Measurements from ENCODE around the gene DAGLB.
"Not testable (repeated sequence)": the region's sequence is repeated elsewhere in the genome, so short reads cannot be mapped to it uniquely, and the experiment has no call there.

Gene DAGLB

DNA sequence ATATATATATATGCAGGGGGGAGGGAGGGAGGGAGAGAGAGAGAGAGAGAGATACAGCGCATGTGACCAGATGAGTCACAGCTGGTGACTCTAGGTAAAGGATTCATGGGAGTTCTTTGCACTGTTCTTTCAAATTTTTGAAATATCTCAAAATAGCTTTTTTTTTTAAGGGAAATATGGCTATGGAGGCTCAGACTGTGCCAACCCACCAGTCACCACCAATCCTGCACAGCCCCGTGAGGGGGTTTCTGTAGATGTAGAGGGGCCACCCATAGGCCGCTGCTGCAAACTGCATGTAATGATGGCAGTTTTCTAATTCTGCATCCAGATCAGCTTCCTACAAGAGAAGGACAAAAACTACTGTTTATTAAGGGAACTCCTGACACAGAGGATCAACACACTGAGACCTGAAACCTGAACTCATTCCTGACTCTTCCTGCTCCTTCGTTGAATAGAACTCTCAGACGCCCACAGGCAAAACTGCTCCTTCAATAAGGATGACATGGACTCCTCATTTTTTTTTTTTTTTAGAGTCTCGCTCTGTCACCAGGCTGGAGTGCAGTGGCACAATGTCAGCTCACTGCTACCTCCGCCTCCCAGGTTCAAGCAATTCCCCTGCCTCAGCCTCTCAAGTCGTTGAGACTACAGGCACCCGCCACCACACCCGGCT, 17.3 kb downstream of the DAGLB start:
- DNase-seq (ENCODE audit: low read depth) = no peak

DNA sequence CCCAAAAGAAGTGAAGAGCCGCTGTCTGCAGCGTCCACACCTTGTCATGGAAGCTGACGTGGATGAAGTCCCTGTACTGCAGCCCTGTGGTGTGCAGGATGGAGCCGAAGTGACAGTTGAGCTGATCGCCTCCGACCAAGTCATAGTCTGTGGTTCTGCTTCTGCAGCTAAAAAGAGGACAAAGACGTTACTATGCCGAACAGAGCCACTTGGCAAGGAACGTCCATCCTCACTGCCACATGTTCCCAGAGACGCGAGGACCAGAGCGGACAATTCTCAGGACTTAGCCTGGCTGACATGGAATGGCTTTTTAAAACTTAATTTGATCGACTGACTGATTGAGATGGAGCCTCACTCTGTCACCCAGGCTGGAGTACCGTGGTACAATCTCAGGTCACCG, 21.8 kb downstream of the DAGLB start:
- no peak for DNase-seq (ENCODE audit: low read depth)

DNA sequence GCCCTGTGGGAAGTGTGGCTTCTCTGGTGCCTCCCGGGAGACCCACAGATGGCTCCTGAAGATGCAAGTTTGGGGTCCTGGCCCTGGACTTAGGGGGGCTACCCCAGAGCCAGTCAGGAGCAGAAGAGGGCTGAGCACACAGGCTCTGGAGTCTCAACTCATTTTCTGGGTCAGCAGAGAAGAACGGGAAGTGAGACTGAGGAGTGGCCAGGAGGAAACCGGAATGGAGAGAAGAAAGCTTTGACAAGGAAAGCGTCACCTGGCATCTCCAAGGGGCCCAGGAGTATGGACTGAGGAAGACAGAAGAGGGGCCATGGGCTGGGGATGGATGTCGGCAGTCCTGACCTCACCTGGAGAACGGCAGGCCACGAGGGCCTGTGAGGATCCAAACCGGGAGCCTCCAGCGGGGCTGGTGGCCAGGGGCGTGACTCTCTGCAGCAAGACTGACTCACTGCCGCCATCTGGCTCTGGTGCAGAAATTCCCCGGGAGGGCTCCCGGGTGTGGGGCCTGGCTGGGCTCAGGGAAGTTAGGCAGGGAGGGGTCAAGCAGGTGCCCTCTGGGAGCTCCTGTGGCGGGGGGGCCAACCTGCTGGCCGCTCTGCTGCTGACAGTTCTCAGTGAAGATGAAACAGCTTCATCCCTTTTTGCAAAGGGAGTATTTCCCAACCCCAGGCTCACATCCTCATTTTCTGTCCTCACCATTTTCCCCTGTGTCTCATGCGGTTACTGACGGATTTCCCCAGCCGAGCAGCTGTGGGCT, 23.6 kb downstream of the DAGLB start:
- no peak for DNase-seq (ENCODE audit: low read depth)

DNA sequence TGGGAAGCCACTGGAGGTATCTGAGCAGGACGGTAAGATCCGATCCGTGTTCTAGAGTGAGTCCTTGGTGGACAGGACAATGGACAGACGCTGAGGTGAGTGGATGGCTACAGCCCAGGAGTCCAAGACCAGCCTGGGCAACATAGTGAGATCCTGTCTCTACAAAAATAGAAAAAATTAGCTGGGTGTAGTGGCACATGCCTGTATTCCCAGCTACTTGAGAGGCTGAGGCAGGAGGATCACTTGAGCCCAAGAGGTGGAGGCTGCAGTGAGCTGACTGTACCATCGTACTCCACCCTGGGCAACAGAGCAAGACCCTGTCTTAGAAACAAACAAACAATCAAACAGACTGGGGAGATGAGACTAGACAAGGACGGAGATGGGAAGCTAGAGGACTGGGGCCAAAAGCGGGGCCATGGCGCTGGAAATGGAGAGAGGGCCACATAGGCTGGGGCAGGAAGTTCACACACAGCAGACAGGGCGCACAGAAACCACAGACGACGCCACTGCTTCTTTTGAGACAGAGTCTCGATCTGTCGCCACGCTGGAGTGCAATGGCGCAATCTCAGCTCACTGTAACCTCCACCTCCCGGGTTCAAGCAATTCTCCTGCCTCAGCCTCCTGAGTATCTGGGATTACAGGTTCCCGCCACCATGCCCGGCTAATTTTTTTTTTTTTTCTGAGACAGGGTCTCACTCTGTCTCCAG, 24.7 kb downstream of the DAGLB start:
- DNase-seq (ENCODE audit: low read depth) = no peak

DNA sequence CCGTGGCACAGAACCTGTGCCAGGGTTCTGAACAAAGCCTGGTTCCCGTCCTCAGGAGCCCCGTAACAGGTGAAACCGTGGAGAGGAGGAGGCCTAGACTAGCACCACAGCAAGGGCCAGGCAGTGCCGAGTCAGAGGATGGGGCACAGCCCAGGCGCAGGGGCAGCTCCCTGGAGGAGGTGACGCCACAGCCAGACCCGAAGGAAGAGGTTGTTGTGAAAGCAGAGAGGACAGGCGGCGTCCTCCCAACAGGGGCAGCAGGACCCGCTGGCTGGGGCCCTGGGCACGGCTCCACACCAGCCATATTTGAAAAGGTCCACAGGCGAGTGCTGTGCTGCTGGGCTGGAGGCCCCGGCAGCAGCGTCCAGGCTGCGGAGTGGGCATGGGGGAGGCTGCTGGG, 25.7 kb downstream of the DAGLB start:
- no peak for DNase-seq (ENCODE audit: low read depth)

DNA sequence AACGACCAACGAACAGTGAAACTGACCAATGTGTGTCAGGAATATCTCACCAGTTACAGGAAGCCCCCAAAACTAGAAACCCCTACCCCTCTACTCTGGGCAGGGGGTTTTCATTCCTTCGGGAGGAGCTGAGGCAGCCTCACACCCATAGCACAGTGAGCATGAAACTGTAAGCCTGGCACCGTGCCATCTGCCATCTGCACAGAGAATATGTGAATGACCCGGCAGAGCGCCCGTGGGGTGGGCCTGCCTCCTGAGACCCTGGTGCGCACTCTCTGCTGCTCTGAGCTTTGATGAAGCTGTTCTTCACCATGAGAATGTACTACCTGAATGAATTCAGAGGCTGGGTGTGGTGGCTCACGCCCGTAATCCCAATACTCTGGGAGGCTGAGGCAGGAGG, 27.1 kb downstream of the DAGLB start:
- no peak for DNase-seq (ENCODE audit: low read depth)

DNA sequence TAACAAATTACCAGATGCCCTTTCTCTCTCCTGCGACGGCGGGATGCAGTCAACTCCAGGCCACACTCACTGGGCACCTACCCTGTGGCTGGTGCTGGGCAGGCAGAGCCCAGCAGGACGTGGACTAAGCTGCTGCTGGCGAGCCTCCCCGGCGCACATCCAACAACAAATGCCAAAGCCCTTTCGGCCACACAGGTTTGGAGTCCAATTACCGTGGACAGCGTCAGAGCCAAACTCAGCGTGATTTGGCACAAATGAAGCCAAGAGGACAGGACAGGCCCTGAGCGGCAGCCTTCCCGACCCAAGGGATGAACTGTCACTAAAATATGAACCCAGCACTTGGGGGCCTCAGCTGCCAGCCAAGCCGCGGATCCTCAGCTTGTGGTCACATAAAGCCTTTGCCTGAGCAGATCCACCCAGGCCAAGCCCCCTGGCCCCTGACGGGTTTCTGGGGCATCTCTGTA, 28.4 kb downstream of the DAGLB start:
- DNase-seq (ENCODE audit: low read depth) = no peak

DNA sequence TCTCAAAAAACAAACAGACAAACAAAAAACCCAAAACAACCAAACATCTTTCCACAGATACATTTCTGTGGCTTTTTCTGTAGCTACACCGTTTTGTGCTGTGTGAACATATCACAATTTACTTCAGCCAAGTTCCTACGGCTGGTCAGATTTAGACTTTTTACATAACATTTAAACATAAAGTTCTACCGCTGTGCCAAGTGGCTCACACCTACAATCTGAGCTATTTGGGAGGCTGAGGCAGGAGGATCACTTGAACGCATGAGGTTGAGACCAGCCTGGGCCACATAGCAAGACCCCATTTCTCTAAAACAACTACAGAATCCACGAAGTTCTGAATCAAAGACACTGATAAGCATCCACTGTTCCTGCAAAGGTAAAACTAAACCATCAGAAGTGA, 30.3 kb downstream of the DAGLB start:
- DNase-seq (ENCODE audit: low read depth) = no peak

DNA sequence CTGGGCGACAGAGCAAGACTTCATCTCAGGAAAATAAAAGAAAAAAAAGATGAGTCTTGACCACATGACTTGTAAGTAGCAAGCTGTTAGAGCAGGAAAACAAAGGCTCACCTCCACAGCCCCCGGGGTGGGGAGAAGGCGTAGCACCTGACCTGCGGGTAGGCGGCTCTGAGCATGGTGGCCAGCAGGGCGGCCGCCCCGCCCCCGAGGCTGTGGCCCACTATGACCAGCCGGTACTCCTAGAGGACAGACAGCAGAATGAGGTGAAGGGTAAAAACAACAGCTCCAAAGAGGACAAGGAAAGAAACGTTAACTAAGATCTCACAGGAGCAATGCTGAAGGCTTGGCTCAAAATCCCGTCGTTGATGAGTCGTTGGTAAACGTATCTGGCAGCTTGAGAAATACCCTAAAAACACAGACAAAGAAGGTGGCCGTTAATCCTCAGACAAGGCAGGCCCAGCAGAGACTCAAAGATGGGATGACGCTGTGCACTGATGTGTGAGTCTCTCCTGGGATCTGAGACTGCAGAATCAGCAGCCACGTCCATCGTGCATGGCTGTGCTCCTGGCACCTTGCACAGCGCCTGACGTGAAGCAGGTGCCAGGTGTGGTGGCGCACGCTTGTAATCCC, 31.1 kb downstream of the DAGLB start:
- no peak for DNase-seq (ENCODE audit: low read depth)

DNA sequence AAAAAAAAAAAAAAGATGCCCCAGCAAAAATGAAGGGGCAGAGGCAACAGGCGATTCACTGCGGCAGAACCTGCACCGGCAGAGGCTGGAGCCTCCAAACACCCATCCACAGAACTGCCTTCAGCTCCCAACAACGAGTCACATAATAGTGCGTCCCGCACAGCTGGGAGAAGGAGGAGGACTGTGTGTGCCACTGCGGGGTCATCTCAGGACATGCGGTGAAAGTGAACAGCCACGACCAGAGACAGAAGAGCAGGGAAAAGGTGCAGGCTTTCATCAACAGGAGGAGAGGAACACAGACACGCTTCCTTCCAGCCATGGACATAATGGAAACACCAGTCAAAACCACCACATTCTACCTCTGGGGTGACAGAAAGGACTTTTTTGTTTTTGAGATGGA, 34.1 kb downstream of the DAGLB start:
- no peak for DNase-seq (ENCODE audit: low read depth)

DNA sequence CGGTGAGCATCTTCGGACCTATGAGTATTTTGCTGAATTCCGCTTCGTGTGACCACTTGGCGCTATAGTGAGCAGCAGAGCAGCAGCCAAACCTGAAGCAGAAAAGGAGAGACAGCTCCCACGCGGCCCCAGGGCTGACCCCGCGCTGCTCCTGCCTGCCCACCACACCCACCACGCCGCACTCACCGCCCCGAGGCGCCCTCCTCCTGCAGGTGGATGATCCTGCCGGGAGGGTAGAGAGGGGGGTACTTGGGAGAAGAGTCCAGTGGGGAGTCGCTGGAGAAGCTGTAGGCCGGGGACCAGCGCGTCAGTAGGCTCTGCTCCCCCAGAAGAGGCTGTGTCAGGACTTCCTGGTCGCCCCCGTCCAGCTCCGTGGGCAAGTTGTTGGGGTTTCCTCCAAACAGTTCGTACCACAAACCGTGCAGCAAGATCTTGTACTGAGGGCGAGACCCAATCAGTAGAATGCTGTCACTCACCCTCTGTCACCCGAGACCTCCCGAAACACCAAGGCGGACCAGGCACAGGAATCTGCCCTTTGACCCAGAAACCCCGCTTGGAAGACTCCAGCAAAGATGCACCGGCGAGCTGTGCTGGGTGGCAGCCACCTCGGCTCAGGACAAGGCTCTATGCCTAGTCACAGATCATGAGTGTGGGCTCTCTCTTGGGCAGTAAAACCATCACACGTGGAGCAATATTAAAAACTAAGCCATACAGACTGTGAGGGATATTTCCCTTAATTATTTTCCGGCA, 37.6 kb downstream of the DAGLB start:
- no peak for DNase-seq (ENCODE audit: low read depth)

DNA sequence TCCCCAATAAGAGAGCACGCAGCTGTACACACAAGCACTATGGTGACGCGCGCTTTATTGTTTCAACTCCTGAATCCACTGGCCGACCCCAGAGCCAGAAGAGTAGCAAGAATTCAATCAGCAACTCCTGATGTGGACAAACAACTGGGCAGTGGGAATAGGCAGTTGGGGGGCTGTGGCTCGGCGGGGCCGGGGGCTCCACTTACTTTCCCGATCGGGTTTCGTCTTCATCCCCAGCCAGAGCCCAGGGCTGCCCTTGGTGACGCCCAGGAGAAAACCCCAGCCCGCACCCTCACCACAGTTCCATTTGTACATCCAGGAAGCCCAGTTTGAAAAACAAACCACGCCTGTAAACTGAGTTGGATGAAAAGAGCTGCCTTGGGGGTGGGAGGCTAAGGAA, 38.7 kb downstream of the DAGLB start:
- no peak for DNase-seq (ENCODE audit: low read depth)

DNA sequence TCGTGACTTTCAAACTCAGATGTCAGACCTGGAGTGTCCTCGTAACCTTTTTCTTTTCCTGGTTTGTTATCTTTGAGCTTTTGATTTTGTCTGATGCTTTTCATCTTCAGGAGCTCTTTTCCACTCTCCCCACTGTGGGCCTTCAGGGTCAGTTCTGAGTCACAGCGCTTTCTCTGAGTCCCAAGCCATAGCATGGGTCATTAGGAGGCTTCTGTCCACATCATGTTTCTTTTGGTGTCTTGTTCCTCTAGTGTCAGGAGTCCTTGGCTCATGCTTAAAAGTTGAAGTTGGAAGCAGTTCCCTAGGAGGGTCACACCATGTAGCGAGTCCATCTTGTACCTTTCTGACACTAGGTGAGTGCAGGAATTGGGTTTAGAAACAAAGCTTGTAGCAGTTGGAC, 40.3 kb downstream of the DAGLB start:
- no peak for DNase-seq (ENCODE audit: low read depth)

DNA sequence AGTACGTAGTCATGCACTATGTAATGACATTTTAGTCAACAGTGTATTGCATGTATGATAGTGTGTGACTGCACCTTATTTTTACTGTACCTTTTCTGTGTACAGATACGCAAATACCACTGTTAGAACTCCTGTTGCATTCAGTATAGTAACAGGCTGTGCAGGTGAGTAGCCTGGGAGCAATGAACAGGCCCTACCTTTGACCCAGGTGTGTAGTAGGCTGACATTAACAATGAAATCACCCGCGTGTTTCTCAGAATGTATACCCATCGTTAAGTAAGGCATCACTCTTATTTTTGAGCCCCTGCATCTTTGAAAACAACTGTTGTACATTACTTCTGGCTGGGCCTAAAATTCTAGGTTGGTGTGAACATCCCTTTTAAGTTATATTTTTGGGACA, 41.6 kb downstream of the DAGLB start:
- DNase-seq (ENCODE audit: low read depth) = no peak

DNA sequence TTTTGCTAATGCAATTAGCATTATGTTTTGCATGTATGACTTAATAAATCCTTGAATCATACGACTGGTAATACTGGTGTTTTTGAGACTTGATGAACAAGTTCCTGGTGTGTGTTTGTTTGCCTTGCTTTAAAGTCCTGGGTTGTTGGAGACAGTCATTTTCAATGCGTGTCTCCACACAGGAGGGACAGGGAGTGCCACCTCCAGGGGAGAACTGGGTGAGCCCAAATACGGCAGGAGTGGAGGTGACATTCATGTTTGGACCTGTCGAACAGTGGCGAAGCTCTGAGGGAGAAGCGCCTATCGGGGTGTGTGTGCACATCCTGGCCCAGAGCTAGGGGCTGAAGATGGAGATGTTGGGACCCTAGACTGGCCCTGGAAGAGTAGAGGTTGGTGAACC, 43.8 kb downstream of the DAGLB start:
- no peak for DNase-seq (ENCODE audit: low read depth)

DNA sequence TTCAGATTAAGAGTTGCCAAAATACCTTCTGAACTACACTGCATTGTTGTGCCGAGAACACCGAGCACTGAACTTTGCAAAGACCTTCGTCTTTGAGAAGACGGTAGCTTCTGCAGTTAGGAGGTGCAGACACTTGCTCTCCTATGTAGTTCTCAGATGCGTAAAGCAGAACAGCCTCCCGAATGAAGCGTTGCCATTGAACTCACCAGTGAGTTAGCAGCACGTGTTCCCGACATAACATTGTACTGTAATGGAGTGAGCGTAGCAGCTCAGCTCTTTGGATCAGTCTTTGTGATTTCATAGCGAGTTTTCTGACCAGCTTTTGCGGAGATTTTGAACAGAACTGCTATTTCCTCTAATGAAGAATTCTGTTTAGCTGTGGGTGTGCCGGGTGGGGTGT, 45.0 kb downstream of the DAGLB start:
- no peak for DNase-seq (ENCODE audit: low read depth)

DNA sequence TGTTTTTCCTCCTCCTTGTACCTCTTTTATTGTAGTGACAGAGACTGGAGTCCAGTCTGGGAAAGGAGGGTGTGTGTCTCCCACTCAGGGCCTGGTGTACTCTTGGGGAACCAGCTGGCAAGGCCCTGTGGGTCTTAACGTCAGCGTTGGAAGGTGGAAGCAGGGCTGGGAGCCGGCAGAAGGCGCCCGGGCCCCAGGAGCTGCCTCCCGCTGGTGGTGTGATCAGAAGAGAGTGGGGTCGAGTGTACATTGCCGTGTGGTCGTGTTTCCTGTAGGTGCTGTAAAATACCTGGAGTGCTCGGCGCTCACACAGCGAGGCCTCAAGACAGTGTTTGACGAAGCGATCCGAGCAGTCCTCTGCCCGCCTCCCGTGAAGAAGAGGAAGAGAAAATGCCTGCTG, 45.7 kb downstream of the DAGLB start:
- no peak for DNase-seq (ENCODE audit: low read depth)

DNA sequence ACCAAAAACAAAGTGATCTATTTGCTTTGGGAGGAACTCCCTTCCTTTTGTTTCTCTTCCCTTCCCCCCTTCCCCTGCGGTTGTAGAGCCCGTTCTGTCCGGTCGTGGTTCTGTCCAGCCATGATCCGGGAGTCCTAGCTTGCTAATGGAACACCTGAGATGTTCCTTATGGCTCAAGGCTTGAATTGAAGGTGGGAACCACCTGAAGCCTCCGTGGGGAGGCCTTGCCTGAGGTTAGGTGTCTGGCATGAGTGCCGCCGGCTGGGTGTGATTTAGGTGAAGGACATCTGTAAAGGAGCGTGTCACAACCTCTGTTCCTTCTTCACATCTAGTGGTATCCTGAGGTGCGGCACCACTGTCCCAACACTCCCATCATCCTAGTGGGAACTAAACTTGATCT, 46.2 kb downstream of the DAGLB start:
- no peak for DNase-seq (ENCODE audit: low read depth)

DNA sequence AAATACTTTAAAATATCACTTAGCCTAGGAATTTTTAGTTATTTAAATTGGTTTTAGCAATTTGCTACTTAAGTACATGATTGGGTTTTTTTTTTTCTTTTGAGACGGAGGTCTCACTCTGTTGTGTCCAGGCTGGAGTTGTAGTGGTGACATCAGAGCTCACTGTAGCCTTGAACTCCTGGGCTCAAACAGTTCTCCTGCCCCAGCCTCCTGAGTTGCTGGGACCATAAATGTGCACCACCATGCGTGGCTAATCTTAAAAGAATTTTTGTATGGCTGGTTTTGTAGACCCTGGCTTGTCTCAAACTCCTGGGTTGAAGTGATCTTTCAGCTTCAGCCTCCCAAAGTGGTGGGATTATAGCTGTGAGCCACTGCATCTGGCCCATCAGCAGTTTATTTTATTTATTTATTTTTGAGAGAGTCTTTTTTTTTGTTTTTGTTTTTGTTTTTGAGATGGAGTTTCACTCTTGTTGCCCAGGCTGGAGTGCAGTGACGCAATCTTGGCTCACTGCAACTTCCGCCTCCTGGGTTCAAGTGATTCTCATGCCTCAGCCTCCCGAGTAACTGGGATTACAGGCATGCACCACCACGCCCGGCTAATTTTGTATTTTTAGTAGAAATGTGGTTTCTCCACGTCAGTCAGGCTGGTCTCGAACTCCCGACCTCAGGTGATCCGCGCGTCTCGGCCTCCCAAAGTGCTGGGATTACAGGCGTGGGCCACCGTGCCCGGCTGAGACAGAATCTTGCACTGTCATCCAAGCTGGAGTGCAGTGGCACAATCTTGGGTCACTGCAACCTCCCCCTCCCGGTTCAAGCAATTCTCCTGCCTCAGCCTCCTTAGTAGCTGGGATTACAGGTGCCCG, 47.3 kb downstream of the DAGLB start:
- DNase-seq (ENCODE audit: low read depth) = not testable (repeated sequence)

DNA sequence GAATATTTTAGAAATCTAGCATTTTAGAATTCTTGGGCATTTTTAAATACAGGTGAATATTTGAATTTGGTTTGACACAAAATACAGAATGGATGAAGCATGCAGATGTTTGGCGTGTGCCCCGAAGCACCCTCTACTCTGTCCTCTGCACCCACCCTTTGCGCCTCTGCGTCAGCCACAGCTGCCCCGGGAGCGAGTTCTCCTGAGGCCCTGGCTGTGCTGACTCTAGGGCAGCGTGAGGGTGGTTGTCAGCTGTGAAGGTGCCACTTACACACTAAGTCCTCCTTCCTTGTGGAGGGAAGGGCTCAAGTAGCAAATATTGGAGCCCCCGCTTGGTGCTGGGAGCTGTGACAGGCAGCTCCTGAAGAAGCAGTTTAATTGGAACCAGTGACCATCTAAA, 48.4 kb downstream of the DAGLB start:
- DNase-seq (ENCODE audit: low read depth) = no peak

DNA sequence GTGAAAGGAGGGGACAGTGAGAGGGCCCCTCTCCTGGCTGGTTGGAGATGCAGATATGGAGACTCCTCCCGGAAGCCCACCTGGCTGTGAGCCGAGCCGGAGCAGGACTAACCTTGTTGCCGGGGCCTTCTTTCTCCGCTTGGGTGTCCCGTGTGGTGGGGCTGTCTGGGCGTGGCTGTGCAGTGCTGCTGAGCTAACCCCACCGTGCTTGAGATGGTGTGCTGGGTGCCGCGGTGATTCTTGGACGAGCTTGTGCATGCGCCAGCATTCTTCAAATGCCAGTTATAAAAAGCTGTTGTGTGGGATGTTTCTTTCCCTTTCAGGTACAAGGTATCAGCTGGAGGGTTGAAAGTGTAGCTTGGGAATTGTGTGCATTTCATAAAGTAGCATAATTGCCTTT, 48.8 kb downstream of the DAGLB start:
- DNase-seq (ENCODE audit: low read depth) = no peak
